ENCODE measurements around the gene TPM3. TPM values are rescaled to one million over a fixed set of nuclear protein-coding genes. Genes with fewer than 3 reads are reported as not detected.

The TPM3 gene
- total and polyA plus RNA-seq, 7 experiments from 2014 or later, result 264 to 718 (median 423) TPM

GRCh38 chr1:154178911-154179811 is 12.7 kb downstream of the TPM3 start:
- CTCF ChIA-PET, result interaction anchor here (1.5 kb wide), 1 partner anchor 22 kb away, joined by 4 read pairs; no protein-coding TSS in a partner anchor
- peaks cover 4 to 42% (median 13%) of the 10 kb centered on the region in 5 donors for H3K36me3 Mint-ChIP-seq

GRCh38 chr1:154178013-154178412 is 13.9 kb downstream of the TPM3 start:
- ChIA-PET CTCF (interaction anchor here (0.6 to 1.6 kb wide), 3 partner anchors 18 to 27 kb away, joined by 3 to 4 read pairs (median 3); no protein-coding TSS in a partner anchor), POLR2A (interaction anchor here (1.4 to 10.3 kb wide), 3 partner anchors 22 to 187 kb away, joined by 8 to 115 read pairs (median 10); partner anchors contain the start of genes NUP210L and RPS27)
- intact Hi-C loops (cut with micrococcal nuclease), result no loop called here
- no peaks in the 10 kb centered on the region for H3K9me3 ChIP-seq (ENCODE audit: control insufficient read depth in 2 of 3, low read length in 3 of 3)
- H3K36me3 ChIP-seq (ENCODE audit: control insufficient read depth in 2 of 3, insufficient read depth in 3 of 3, low read length in 3 of 3), result peaks cover 7 to 32% (median 8%) of the 10 kb centered on the region in 3 experiments
- peaks cover 0 to 2% (median 0%) of the 10 kb centered on the region in 11 donors for H3K9me3 Mint-ChIP-seq
- DNase-seq, result peak in 1 of 9 donors; percentile 28
- H3K4me1 ChIP-seq (ENCODE audit: control insufficient read depth in 2 of 2, insufficient read depth in 2 of 2, low read length in 2 of 2), result peaks cover 47 to 68% of the 10 kb centered on the region in 2 donors
- H3K27me3 Mint-ChIP-seq, result peaks cover 0 to 2% (median 0%) of the 10 kb centered on the region in 5 donors
- no peak for ATAC-seq
- peaks cover 3 to 42% (median 14%) of the 10 kb centered on the region in 5 donors for H3K36me3 Mint-ChIP-seq
- no peaks in the 10 kb centered on the region for H3K27me3 ChIP-seq (ENCODE audit: control insufficient read depth in 2 of 2, insufficient read depth in 2 of 2, low read length in 2 of 2)
- H3K4me3 Mint-ChIP-seq, result peak overlapping the region; percentile 67 to 100 (median 98)
- peak overlapping the region; percentile 95 for H3K27ac ChIP-seq (ENCODE audit: low read depth, low read length)
- peak overlapping the region; percentile 35 to 99 (median 92) for H3K27ac Mint-ChIP-seq
- peaks cover 61 to 78% (median 71%) of the 10 kb centered on the region in 7 donors for H3K4me1 Mint-ChIP-seq
- H3K4me3 ChIP-seq (ENCODE audit: low read length), result no peak overlapping the region

More at GRCh38 chr1:154178911-154179811, 12.7 kb downstream of the TPM3 start:
- peak overlapping the region; percentile 95 for H3K27ac ChIP-seq (ENCODE audit: low read depth, low read length)
- peak overlapping the region; percentile 67 to 100 (median 98) for H3K4me3 Mint-ChIP-seq
- H3K9me3 ChIP-seq (ENCODE audit: control insufficient read depth in 2 of 3, low read length in 3 of 3), result no peaks in the 10 kb centered on the region
- H3K27ac Mint-ChIP-seq, result peak overlapping the region; percentile 66 to 99 (median 98)
- peaks cover 0 to 3% (median 0%) of the 10 kb centered on the region in 11 donors for H3K9me3 Mint-ChIP-seq
- peaks cover 0 to 3% (median 0%) of the 10 kb centered on the region in 5 donors for H3K27me3 Mint-ChIP-seq
- POLR2A ChIA-PET, result interaction anchor here (0.7 to 10.3 kb wide), 5 partner anchors 10 to 259 kb away, joined by 3 to 115 read pairs (median 15); partner anchors contain the start of genes NUP210L and RPS27
- DNase-seq (no peak), ATAC-seq (no peak)
- H3K36me3 ChIP-seq (ENCODE audit: control insufficient read depth in 2 of 3, insufficient read depth in 3 of 3, low read length in 3 of 3), result peaks cover 3 to 30% (median 8%) of the 10 kb centered on the region in 3 experiments
- intact Hi-C loops (cut with micrococcal nuclease), result no loop called here
- H3K4me1 Mint-ChIP-seq, result peaks cover 66 to 82% (median 75%) of the 10 kb centered on the region in 7 donors
- H3K4me3 ChIP-seq (ENCODE audit: low read length), result peak overlapping the region; percentile 16
- peaks cover 47 to 74% of the 10 kb centered on the region in 2 donors for H3K4me1 ChIP-seq (ENCODE audit: control insufficient read depth in 2 of 2, insufficient read depth in 2 of 2, low read length in 2 of 2)
- H3K27me3 ChIP-seq (ENCODE audit: control insufficient read depth in 2 of 2, insufficient read depth in 2 of 2, low read length in 2 of 2), result no peaks in the 10 kb centered on the region

- Mint-ChIP-seq H3K27me3 (no peaks in the 10 kb centered on the region), H3K4me1 (peaks cover 58 to 85% (median 73%) of the 10 kb centered on the region in 7 donors), H3K4me3 (peak overlapping the region; percentile 10 to 100 (median 62)), H3K27ac (peak overlapping the region; percentile 32 to 99 (median 79)), H3K36me3 (peaks cover 8 to 49% (median 30%) of the 10 kb centered on the region in 5 donors), H3K9me3 (no peaks in the 10 kb centered on the region)
- peaks cover 47 to 58% of the 10 kb centered on the region in 2 donors for H3K4me1 ChIP-seq (ENCODE audit: control insufficient read depth in 2 of 2, insufficient read depth in 2 of 2, low read length in 2 of 2)
- H3K4me3 ChIP-seq (ENCODE audit: low read length), result no peak overlapping the region
- no peaks in the 10 kb centered on the region for H3K27me3 ChIP-seq (ENCODE audit: control insufficient read depth in 2 of 2, insufficient read depth in 2 of 2, low read length in 2 of 2)
- ChIA-PET CTCF (interaction anchor here (0.6 to 1.4 kb wide), 3 partner anchors 18 to 227 kb away, joined by 3 to 5 read pairs (median 3); no protein-coding TSS in a partner anchor), POLR2A (interaction anchor here (0.8 to 10.3 kb wide), 4 partner anchors 9 to 181 kb away, joined by 3 to 115 read pairs (median 4); partner anchors contain the start of gene NUP210L)
- no peaks in the 10 kb centered on the region for H3K9me3 ChIP-seq (ENCODE audit: control insufficient read depth in 2 of 3, low read length in 3 of 3)
- ATAC-seq (no peak), DNase-seq (no peak)
- H3K27ac ChIP-seq (ENCODE audit: low read depth, low read length), result peak overlapping the region; percentile 95
- intact Hi-C loops (cut with micrococcal nuclease), result no loop called here
- H3K36me3 ChIP-seq (ENCODE audit: control insufficient read depth in 2 of 3, insufficient read depth in 3 of 3, low read length in 3 of 3), result peaks cover 22 to 42% (median 23%) of the 10 kb centered on the region in 3 experiments
These were observed 15.6 kb downstream of the TPM3 start for GRCh38 chr1:154176337-154176736.

GRCh38 chr1:154174654-154175053 is 17.2 kb downstream of the TPM3 start:
- ATAC-seq (no peak), DNase-seq (no peak)
- H3K27ac Mint-ChIP-seq, result peak overlapping the region in 2 of 9 donors; percentile 31 to 68
- peaks cover 21 to 50% (median 40%) of the 10 kb centered on the region in 5 donors for H3K36me3 Mint-ChIP-seq
- H3K4me1 Mint-ChIP-seq, result peaks cover 47 to 83% (median 71%) of the 10 kb centered on the region in 7 donors
- H3K4me1 ChIP-seq (ENCODE audit: control insufficient read depth in 2 of 2, insufficient read depth in 2 of 2, low read length in 2 of 2), result peaks cover 39 to 44% of the 10 kb centered on the region in 2 donors
- POLR2A ChIA-PET, result interaction anchor here (1.0 to 10.3 kb wide), 2 partner anchors 10 to 19 kb away, joined by 3 to 115 read pairs; partner anchors contain the start of gene NUP210L
- peaks cover 38 to 58% (median 39%) of the 10 kb centered on the region in 3 experiments for H3K36me3 ChIP-seq (ENCODE audit: control insufficient read depth in 2 of 3, insufficient read depth in 3 of 3, low read length in 3 of 3)
- H3K4me3 Mint-ChIP-seq, result no peak overlapping the region
- CTCF ChIA-PET, result interaction anchor here (0.7 kb wide), 1 partner anchor 338 kb away, joined by 6 read pairs; no protein-coding TSS in a partner anchor
- H3K27ac ChIP-seq (ENCODE audit: low read depth, low read length), result no peak overlapping the region
- no peak overlapping the region for H3K4me3 ChIP-seq (ENCODE audit: low read length)
- intact Hi-C loops (cut with micrococcal nuclease), result no loop called here
- H3K27me3 ChIP-seq (ENCODE audit: control insufficient read depth in 2 of 2, insufficient read depth in 2 of 2, low read length in 2 of 2), result no peaks in the 10 kb centered on the region
- no peaks in the 10 kb centered on the region for H3K27me3 Mint-ChIP-seq
- H3K9me3 Mint-ChIP-seq, result no peaks in the 10 kb centered on the region
- H3K9me3 ChIP-seq (ENCODE audit: control insufficient read depth in 2 of 3, low read length in 3 of 3), result no peaks in the 10 kb centered on the region

GRCh38 chr1:154171880-154172279 is 20.0 kb downstream of the TPM3 start:
- Mint-ChIP-seq H3K27ac (peak overlapping the region in 8 of 9 donors; percentile 66 to 86 (median 78)), H3K4me3 (no peak overlapping the region), H3K4me1 (peaks cover 23 to 61% (median 53%) of the 10 kb centered on the region in 7 donors), H3K27me3 (no peaks in the 10 kb centered on the region), H3K9me3 (no peaks in the 10 kb centered on the region), H3K36me3 (peaks cover 21 to 67% (median 51%) of the 10 kb centered on the region in 5 donors)
- no peak for DNase-seq
- peaks cover 13 to 17% of the 10 kb centered on the region in 2 donors for H3K4me1 ChIP-seq (ENCODE audit: control insufficient read depth in 2 of 2, insufficient read depth in 2 of 2, low read length in 2 of 2)
- no peak overlapping the region for H3K27ac ChIP-seq (ENCODE audit: low read depth, low read length)
- no peaks in the 10 kb centered on the region for H3K27me3 ChIP-seq (ENCODE audit: control insufficient read depth in 2 of 2, insufficient read depth in 2 of 2, low read length in 2 of 2)
- no peaks in the 10 kb centered on the region for H3K9me3 ChIP-seq (ENCODE audit: control insufficient read depth in 2 of 3, low read length in 3 of 3)
- no peak for ATAC-seq
- intact Hi-C loops (cut with micrococcal nuclease), result no loop called here
- POLR2A ChIA-PET, result interaction anchor here (1.7 kb wide), 1 partner anchor 14 kb away, joined by 3 read pairs; no protein-coding TSS in a partner anchor
- peaks cover 57 to 81% (median 58%) of the 10 kb centered on the region in 3 experiments for H3K36me3 ChIP-seq (ENCODE audit: control insufficient read depth in 2 of 3, insufficient read depth in 3 of 3, low read length in 3 of 3)
- no peak overlapping the region for H3K4me3 ChIP-seq (ENCODE audit: low read length)
- CTCF ChIA-PET, result no interaction called here

GRCh38 chr1:154171223-154171583 is 20.7 kb downstream of the TPM3 start:
- POLR2A ChIA-PET, result interaction anchor here (0.8 to 1.2 kb wide), 2 partner anchors 9 to 181 kb away, joined by 3 to 4 read pairs; no protein-coding TSS in a partner anchor
- Mint-ChIP-seq H3K36me3 (peaks cover 21 to 69% (median 49%) of the 10 kb centered on the region in 5 donors), H3K4me1 (peaks cover 18 to 56% (median 47%) of the 10 kb centered on the region in 7 donors), H3K9me3 (no peaks in the 10 kb centered on the region), H3K27ac (peak overlapping the region; percentile 7 to 86 (median 77)), H3K4me3 (no peak overlapping the region), H3K27me3 (no peaks in the 10 kb centered on the region)
- peaks cover 7 to 10% of the 10 kb centered on the region in 2 donors for H3K4me1 ChIP-seq (ENCODE audit: control insufficient read depth in 2 of 2, insufficient read depth in 2 of 2, low read length in 2 of 2)
- H3K4me3 ChIP-seq (ENCODE audit: low read length), result no peak overlapping the region
- CTCF ChIA-PET, result no interaction called here
- peaks cover 61 to 87% (median 61%) of the 10 kb centered on the region in 3 experiments for H3K36me3 ChIP-seq (ENCODE audit: control insufficient read depth in 2 of 3, insufficient read depth in 3 of 3, low read length in 3 of 3)
- intact Hi-C loops (cut with micrococcal nuclease), result no loop called here
- H3K27me3 ChIP-seq (ENCODE audit: control insufficient read depth in 2 of 2, insufficient read depth in 2 of 2, low read length in 2 of 2), result no peaks in the 10 kb centered on the region
- ATAC-seq (no peak), DNase-seq (no peak)
- H3K9me3 ChIP-seq (ENCODE audit: control insufficient read depth in 2 of 3, low read length in 3 of 3), result no peaks in the 10 kb centered on the region
- H3K27ac ChIP-seq (ENCODE audit: low read depth, low read length), result peak overlapping the region; percentile 15

Measured in naive thymus-derived CD4-positive, alpha-beta T cell (primary cell).